ENCODE measurements around the gene CAPN8. TPM values are rescaled to one million over a fixed set of nuclear protein-coding genes. Genes with fewer than 3 reads are reported as not detected.
A peak's percentile ranks its signal among the peaks of the same experiment; 100 is the strongest.

CAPN8 gene
- total RNA-seq, 4 donors from 2014 or later = 0.20 to 0.79 (median 0.40) TPM; not detected in 1

DNA sequence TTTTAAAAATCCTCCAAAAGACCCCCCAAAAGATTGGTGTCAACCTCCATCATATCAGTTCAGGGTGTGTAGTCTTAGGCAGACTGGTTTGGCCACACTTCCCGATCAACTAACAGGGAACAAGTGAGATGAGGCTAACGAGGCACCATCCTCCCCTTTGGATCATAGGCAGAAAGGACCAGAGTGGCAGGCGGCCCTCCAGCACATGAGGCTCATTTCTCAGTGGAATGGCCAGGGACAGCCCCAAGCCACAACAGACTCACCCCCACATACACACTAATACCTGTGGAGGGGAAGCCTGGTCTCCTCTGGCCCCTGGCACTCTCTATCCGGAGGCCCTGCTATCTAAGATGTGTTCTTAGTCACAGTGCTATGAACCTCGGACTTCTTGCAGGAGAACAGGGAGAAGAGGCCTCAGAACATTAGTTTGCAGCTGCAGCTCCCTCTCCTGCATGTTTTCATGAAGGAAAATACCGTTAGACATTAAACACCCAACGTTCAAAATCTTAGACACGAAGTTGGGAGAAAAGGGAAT, 29.6 kb upstream of the CAPN8 start:
- H3K27ac ChIP-seq = no peak overlapping the region
- intact Hi-C loops (cut with DNase I) = loop anchor here (10.0 kb wide), 1 partner anchor 60 kb away; no protein-coding TSS in a partner anchor
- TF ChIP-seq, protein P1, sequence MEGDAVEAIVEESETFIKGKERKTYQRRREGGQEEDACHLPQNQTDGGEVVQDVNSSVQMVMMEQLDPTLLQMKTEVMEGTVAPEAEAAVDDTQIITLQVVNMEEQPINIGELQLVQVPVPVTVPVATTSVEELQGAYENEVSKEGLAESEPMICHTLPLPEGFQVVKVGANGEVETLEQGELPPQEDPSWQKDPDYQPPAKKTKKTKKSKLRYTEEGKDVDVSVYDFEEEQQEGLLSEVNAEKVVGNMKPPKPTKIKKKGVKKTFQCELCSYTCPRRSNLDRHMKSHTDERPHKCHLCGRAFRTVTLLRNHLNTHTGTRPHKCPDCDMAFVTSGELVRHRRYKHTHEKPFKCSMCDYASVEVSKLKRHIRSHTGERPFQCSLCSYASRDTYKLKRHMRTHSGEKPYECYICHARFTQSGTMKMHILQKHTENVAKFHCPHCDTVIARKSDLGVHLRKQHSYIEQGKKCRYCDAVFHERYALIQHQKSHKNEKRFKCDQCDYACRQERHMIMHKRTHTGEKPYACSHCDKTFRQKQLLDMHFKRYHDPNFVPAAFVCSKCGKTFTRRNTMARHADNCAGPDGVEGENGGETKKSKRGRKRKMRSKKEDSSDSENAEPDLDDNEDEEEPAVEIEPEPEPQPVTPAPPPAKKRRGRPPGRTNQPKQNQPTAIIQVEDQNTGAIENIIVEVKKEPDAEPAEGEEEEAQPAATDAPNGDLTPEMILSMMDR (IDR thresholded peaks at IDR 0.05) = no peak
- TF ChIP-seq POLR2A (IDR thresholded peaks at IDR 0.05) = no peak
- DNase-seq = no peak
- H3K9me3 ChIP-seq = no peaks in the 10 kb centered on the region
- no peaks in the 10 kb centered on the region for H3K27me3 ChIP-seq
- H3K4me3 ChIP-seq (replicated peaks in 1 of 3) = no peak overlapping the region
- 52 to 56% methylated on average over 7 to 8 of the region's 8 CpGs for WGBS, 2 donors
- H3K4me1 ChIP-seq = peaks cover 6 to 18% of the 10 kb centered on the region in 2 donors
- H3K36me3 ChIP-seq = no peaks in the 10 kb centered on the region

DNA sequence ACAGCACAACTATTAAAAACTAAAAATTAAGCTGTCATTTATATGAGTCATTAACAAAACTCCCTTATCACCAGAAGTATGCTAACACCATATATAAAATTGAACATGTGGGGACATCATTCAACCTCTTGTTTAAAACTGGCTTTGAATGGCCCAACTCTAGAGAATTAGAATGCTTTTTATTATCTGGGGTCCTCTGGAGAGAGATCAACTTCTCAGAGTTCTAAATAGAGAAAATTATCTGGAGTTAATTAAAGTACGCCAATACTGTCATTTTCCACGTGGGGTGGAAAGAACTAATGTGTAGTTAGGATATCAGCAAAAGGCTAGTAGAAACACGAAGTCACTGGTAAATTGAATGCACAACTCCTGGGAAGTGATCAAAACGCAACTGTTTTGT, 25.6 kb upstream of the CAPN8 start:
- H3K27me3 ChIP-seq = no peaks in the 10 kb centered on the region
- WGBS, 2 donors = 80 to 83% methylated on average over 4 of the region's 4 CpGs
- H3K4me3 ChIP-seq (replicated peaks in 1 of 3) = no peak overlapping the region
- H3K36me3 ChIP-seq = no peaks in the 10 kb centered on the region
- no peak for DNase-seq
- intact Hi-C loops (cut with DNase I) = loop anchor here (10.0 kb wide), 1 partner anchor 64 kb away; no protein-coding TSS in a partner anchor
- H3K4me1 ChIP-seq = no peaks in the 10 kb centered on the region
- H3K27ac ChIP-seq = no peak overlapping the region
- TF ChIP-seq POLR2A (IDR thresholded peaks at IDR 0.05) = no peak
- TF ChIP-seq, protein P1 (IDR thresholded peaks at IDR 0.05) = no peak
- no peaks in the 10 kb centered on the region for H3K9me3 ChIP-seq

DNA sequence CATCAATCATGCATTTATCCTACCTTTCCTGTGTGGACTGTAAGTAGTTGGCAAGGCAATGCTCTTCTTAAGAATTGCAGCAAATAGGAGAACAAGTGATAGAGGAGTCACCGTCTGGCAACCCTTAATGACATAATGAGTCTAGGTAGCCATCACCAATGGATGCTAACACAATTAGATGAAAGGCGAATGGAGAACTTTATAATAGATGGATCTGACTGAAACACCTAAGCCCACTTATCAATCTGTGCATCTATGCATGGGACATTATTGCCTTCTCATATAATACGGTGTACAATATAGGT, 18.9 kb upstream of the CAPN8 start:
- no peak overlapping the region for H3K4me3 ChIP-seq (replicated peaks in 1 of 3)
- H3K27ac ChIP-seq = no peak overlapping the region
- 62 to 63% methylated on average over 3 of the region's 3 CpGs for WGBS, 2 donors
- no peaks in the 10 kb centered on the region for H3K27me3 ChIP-seq
- TF ChIP-seq, protein P1 (IDR thresholded peaks at IDR 0.05) = no peak
- no peak for TF ChIP-seq POLR2A (IDR thresholded peaks at IDR 0.05)
- DNase-seq = no peak
- no peaks in the 10 kb centered on the region for H3K4me1 ChIP-seq
- no peaks in the 10 kb centered on the region for H3K9me3 ChIP-seq
- intact Hi-C loops (cut with DNase I) = loop anchor here (10.0 kb wide), 1 partner anchor 550 kb away; no protein-coding TSS in a partner anchor
- H3K36me3 ChIP-seq = no peaks in the 10 kb centered on the region

DNA sequence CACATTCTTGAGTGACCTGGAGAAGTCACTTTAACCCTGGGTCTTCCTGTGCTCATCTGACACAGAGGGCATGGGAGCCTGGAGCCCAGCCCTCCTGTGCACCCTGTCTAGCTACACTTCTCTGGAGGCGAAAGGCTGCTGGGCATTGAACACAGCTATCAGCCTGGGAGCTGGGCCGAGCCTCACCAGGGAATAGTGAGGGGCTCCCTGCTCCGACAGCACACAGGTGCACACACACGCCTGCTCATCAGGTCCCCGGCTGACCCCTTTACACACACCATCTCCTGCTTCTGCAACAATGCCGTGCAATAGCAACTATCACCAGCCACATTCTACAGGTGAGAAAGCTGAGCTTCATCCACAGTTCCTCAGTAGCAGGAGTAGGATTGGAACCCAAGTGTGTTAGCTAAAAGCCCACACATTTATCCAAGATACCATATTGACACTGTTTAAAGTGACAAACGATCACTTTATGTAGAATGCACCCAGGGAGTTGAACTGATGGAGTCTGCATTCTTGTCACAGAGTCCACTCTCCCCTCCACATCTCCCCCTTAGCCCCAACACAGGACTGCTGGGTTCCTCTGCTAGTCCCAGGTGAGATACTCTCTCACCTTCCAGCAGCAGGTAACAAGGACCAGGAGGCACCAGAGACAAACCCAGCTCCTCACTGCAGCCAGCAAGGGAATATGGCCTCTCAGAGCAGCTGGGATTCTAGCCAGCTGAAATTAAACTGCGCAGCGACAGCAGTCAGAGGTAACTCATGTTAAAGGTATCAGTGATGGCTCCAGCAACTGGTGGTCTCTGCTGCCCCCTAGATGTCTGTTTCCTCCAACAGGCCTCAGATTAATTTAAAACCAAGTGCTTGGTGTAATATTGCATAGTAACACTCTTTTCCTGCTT, 18.3 kb upstream of the CAPN8 start:
- Histone ChIP-seq H3K4me3 (replicated peaks in 1 of 3) (no peak overlapping the region), H3K27ac (no peak overlapping the region), H3K27me3 (no peaks in the 10 kb centered on the region), H3K9me3 (no peaks in the 10 kb centered on the region), H3K4me1 (no peaks in the 10 kb centered on the region), H3K36me3 (no peaks in the 10 kb centered on the region)
- intact Hi-C loops (cut with DNase I) = loop anchor here (10.0 kb wide), 1 partner anchor 549 kb away; no protein-coding TSS in a partner anchor
- DNase-seq = peak; percentile 79 to 80
- TF ChIP-seq, protein P1 (IDR thresholded peaks at IDR 0.05) = peak in 5 of 6 experiments; percentile 31 to 87 (median 67)
- no peak for TF ChIP-seq POLR2A (IDR thresholded peaks at IDR 0.05)
- WGBS, 2 donors = 37 to 68% methylated on average over 4 to 9 of the region's 9 CpGs

DNA sequence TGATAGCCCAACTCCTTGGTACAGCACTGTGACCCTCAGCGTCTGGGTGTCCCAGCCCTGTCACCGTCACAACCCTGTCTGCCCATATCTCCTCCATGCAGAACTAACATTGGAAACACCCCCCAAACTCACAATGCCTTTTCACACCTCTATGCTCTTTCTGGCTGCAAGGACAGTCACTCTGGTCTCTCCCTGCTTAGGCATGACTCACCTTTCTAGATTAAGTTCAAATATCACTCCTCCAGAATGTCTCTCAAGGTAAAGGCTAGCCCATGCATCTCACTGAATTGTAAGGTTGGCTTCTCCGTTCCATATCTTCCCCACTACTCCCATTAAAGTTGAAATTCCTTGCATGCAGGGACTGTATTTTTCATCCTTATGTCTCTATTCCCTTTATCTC, 17.0 kb upstream of the CAPN8 start:
- intact Hi-C loops (cut with DNase I) = loop anchor here (10.0 kb wide), 1 partner anchor 548 kb away; no protein-coding TSS in a partner anchor
- TF ChIP-seq POLR2A (IDR thresholded peaks at IDR 0.05) = no peak
- TF ChIP-seq, protein P1 (IDR thresholded peaks at IDR 0.05) = no peak
- no peak for DNase-seq
- WGBS, 2 donors = 86 to 97% methylated on average over 3 of the region's 3 CpGs
- Histone ChIP-seq H3K9me3 (no peaks in the 10 kb centered on the region), H3K27me3 (no peaks in the 10 kb centered on the region), H3K36me3 (no peaks in the 10 kb centered on the region), H3K4me3 (replicated peaks in 1 of 3) (no peak overlapping the region), H3K4me1 (no peaks in the 10 kb centered on the region), H3K27ac (no peak overlapping the region)

Data from thyroid gland (tissue), 4 donors.